ENCODE data around the gene KLHL22. TPM values are rescaled to one million over a fixed set of nuclear protein-coding genes. Genes with fewer than 3 reads are reported as not detected.

Gene KLHL22
- total RNA-seq, 4 donors from 2014 or later, result 19.9 to 35.5 (median 27.3) TPM

- 90% methylated on average over 18 of the region's 18 CpGs for WGBS
- Histone ChIP-seq H3K4me3 (no peak overlapping the region), H3K27me3 (no peaks in the 10 kb centered on the region), H3K4me1 (no peaks in the 10 kb centered on the region), H3K36me3 (peaks cover 21 to 76% (median 56%) of the 10 kb centered on the region in 4 donors), H3K9me3 (no peaks in the 10 kb centered on the region), H3K27ac (replicated peaks in 1 of 4) (no peak overlapping the region)
- intact Hi-C loops (cut with DNase I), result no loop called here
- TF ChIP-seq EP300 (IDR thresholded peaks at IDR 0.05) (no peak), POLR2AphosphoS5 (IDR thresholded peaks at IDR 0.05) (no peak), POLR2A (IDR thresholded peaks at IDR 0.05; ENCODE audit: low read depth) (no peak)
- no peak for DNase-seq (ENCODE audit: extremely low spot score)
Observed at GRCh38 chr22:20404881-20405280, 90.7 kb downstream of the KLHL22 start.

GRCh38 chr22:20403779-20404140, 91.8 kb downstream of the KLHL22 start:
- no peak for DNase-seq (ENCODE audit: extremely low spot score)
- Histone ChIP-seq H3K4me3 (no peak overlapping the region), H3K4me1 (no peaks in the 10 kb centered on the region), H3K27me3 (no peaks in the 10 kb centered on the region), H3K27ac (replicated peaks in 1 of 4) (no peak overlapping the region), H3K9me3 (no peaks in the 10 kb centered on the region), H3K36me3 (peaks cover 21 to 76% (median 56%) of the 10 kb centered on the region in 4 donors)
- 94% methylated on average over 6 of the region's 6 CpGs for WGBS
- TF ChIP-seq POLR2AphosphoS5 (IDR thresholded peaks at IDR 0.05) (no peak), CTCF (IDR thresholded peaks at IDR 0.05) (no peak), POLR2A (IDR thresholded peaks at IDR 0.05; ENCODE audit: low read depth) (no peak), EP300 (IDR thresholded peaks at IDR 0.05) (no peak)
- intact Hi-C loops (cut with DNase I), result no loop called here

DNA sequence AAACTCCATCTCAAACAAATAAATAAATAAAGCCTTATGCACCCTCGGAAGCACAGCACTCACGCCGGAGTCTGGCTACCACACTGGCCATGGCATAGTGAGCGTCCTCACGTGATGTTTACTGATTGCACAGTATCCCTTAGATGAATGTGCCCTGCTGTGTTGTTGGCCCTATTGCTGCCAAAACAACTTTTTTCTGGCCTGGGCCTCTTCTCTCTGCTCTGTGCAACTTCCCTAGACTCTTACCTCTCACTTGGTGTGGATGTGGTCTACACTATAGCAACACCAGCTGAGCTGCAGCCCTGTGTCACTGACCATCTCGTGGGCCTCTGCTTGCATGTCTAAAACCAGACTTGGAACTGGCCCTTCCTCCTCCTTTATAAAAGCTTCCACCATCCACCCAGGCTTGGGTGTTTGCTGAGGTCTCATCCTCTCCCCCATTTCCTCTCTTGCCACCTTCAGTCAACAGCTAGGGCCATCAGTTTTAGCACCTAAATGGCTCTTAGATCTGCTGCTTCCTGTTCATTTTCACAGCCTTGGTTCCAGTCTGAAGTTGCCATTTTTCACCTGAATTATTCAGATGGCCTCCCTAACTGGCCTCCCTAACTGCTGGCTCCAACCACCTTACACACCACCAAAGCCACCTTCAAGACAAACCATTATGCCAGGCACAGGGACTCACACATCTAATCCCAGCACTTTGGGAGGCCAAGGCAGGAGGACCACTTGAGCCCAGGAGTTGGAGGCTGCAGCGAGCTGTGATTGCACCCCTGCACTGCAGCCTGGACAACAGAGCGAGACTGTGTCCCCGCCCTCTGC, 92.4 kb downstream of the KLHL22 start:
- no peaks in the 10 kb centered on the region for H3K27me3 ChIP-seq
- no peak for DNase-seq (ENCODE audit: extremely low spot score)
- H3K4me1 ChIP-seq, result no peaks in the 10 kb centered on the region
- H3K4me3 ChIP-seq, result no peak overlapping the region
- no peak overlapping the region for H3K27ac ChIP-seq (replicated peaks in 1 of 4)
- TF ChIP-seq EP300 (IDR thresholded peaks at IDR 0.05) (no peak), POLR2A (IDR thresholded peaks at IDR 0.05; ENCODE audit: low read depth) (no peak), POLR2AphosphoS5 (IDR thresholded peaks at IDR 0.05) (no peak), CTCF (IDR thresholded peaks at IDR 0.05) (no peak)
- H3K36me3 ChIP-seq, result peaks cover 21 to 75% (median 56%) of the 10 kb centered on the region in 4 donors
- H3K9me3 ChIP-seq, result no peaks in the 10 kb centered on the region
- 96% methylated on average over 8 of the region's 9 CpGs for WGBS
- intact Hi-C loops (cut with DNase I), result no loop called here

GRCh38 chr22:20401376-20402014, 94.1 kb downstream of the KLHL22 start:
- Histone ChIP-seq H3K9me3 (no peaks in the 10 kb centered on the region), H3K27ac (replicated peaks in 1 of 4) (no peak overlapping the region), H3K4me1 (peaks cover 0 to 6% (median 3%) of the 10 kb centered on the region in 4 donors), H3K4me3 (no peak overlapping the region), H3K36me3 (peaks cover 16 to 59% (median 46%) of the 10 kb centered on the region in 4 donors), H3K27me3 (no peaks in the 10 kb centered on the region)
- TF ChIP-seq POLR2A (IDR thresholded peaks at IDR 0.05; ENCODE audit: low read depth) (no peak), CTCF (IDR thresholded peaks at IDR 0.05) (no peak), EP300 (IDR thresholded peaks at IDR 0.05) (no peak)
- intact Hi-C loops (cut with DNase I), result no loop called here
- WGBS, result 86% methylated on average over 11 of the region's 13 CpGs
- no peak for DNase-seq (ENCODE audit: extremely low spot score)

DNA sequence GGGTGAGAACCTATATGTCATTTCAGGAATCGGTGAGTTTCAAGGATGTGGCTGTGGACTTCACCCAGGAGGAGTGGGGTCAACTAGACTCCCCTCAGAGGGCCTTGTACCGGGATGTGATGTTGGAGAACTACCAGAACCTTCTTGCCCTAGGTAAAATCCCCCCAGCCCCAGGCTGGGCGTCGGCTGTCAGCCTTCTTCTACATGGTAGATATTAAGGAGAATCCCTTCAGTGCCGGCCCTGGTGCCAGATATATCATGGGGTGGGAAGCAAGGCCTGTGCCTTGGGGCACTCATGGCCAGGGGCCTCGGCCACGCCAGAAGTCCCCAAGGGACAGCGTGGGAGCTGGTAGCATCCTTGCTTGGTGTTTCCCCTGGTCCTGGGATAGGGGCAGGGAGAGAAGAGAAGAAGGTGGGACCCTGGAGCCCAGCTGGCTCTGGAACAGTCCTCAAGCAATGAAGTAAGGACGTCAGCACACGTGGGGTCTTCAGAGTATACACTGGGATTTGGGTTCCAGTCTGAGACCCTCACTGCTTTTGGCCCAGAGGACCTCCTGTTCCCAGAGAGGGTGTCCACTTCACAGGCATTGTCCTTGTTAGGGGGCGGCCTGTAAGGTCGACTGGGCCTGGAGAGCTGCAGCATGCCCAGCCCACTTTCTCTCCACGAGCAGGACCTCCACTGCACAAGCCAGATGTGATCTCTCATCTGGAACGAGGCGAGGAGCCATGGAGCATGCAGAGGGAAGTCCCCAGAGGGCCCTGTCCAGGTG, 94.8 kb downstream of the KLHL22 start:
- intact Hi-C loops (cut with DNase I), result no loop called here
- H3K9me3 ChIP-seq, result no peaks in the 10 kb centered on the region
- WGBS, result 93% methylated on average over 5 of the region's 15 CpGs
- DNase-seq (ENCODE audit: extremely low spot score), result no peak
- TF ChIP-seq EP300 (IDR thresholded peaks at IDR 0.05) (no peak), CTCF (IDR thresholded peaks at IDR 0.05) (no peak), POLR2AphosphoS5 (IDR thresholded peaks at IDR 0.05) (no peak), POLR2A (IDR thresholded peaks at IDR 0.05; ENCODE audit: low read depth) (no peak)
- H3K4me3 ChIP-seq, result no peak overlapping the region
- H3K4me1 ChIP-seq, result peaks cover 0 to 13% (median 6%) of the 10 kb centered on the region in 4 donors
- no peaks in the 10 kb centered on the region for H3K27me3 ChIP-seq
- H3K27ac ChIP-seq (replicated peaks in 1 of 4), result no peak overlapping the region
- peaks cover 9 to 52% (median 39%) of the 10 kb centered on the region in 4 donors for H3K36me3 ChIP-seq

All from esophagus muscularis mucosa (tissue), 4 donors.